ENCODE measurements around the gene TSC1.

DNA sequence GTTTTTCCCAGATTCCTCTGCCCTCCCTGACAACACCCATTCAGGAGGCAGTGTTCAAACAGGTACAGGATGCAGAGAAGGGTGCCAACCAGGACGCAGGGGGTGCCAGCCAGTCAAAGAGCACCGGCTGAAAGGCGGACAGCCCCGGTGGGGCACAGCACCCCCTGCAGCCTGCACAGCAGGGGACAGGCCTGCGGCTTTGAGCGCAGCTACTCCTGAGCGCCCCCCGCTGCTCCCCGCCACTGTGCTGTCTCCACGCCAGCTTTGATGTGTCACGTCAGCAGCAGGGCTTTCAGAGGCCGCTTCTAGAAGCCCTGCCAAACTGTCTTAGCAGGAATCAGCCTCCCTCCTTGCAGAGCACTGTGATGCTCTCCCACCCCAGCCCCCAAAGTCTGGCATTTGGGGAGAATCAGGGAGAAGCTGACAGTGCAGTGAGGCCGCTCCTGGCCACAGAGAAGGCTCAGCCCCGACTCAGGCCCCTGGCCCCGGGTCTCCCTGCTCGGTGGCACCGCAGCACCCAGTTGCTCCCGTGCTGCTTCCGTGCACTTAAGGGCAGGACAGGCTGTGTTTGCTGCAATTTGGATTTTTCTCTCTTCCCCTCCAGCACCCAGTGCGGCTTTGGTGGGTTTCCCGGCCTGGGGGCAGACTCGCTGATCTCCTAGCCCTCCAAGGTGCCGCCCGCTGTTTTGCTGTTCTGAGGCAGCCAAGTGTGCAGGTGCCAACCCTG is 86.6 kb downstream of the TSC1 start:
- TF ChIP-seq EZH2phosphoT487 (IDR thresholded peaks at IDR 0.05; ENCODE audit: borderline replicate concordance), result no peak
- TF ChIP-seq, protein P1, sequence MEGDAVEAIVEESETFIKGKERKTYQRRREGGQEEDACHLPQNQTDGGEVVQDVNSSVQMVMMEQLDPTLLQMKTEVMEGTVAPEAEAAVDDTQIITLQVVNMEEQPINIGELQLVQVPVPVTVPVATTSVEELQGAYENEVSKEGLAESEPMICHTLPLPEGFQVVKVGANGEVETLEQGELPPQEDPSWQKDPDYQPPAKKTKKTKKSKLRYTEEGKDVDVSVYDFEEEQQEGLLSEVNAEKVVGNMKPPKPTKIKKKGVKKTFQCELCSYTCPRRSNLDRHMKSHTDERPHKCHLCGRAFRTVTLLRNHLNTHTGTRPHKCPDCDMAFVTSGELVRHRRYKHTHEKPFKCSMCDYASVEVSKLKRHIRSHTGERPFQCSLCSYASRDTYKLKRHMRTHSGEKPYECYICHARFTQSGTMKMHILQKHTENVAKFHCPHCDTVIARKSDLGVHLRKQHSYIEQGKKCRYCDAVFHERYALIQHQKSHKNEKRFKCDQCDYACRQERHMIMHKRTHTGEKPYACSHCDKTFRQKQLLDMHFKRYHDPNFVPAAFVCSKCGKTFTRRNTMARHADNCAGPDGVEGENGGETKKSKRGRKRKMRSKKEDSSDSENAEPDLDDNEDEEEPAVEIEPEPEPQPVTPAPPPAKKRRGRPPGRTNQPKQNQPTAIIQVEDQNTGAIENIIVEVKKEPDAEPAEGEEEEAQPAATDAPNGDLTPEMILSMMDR (conservative IDR thresholded peaks at IDR 0.05; ENCODE audit: low read length), result peak; percentile 48
